HG03378 (cell line): ENCODE measurements around the gene LRRC46.

Source experiments
- ATAC-seq: cut with Tn5 transposase; IDR thresholded peaks from one replicate; pipeline ENCODE4 v1.9.1; 2021; ENCODE audit warnings: mild to moderate bottlenecking, moderate library complexity; ENCODE audit not compliant: unreplicated experiment

Gene LRRC46

GRCh38 chr17:47831003-47831933 lies at the start of gene LRRC46, which contains the start of gene MRPL10:
LRRC46 (plus strand) TSS chr17:47831670; CDS start chr17:47831990, 320 bp downstream.
MRPL10 (minus strand) TSS chr17:47831541; CDS start chr17:47831511, 30 bp downstream.
- peak; percentile 81 for ATAC-seq

GRCh38 chr17:47785538-47786123 lies 45.8 kb upstream of the LRRC46 start:
- ATAC-seq: no peak

GRCh38 chr17:47789611-47790561 lies 41.6 kb upstream of the LRRC46 start:
- ATAC-seq: no peak

- no peak for ATAC-seq
Observed at GRCh38 chr17:47791025-47791424, 40.4 kb upstream of the LRRC46 start.

- ATAC-seq: no peak
Observed at GRCh38 chr17:47792457-47792856, 39.0 kb upstream of the LRRC46 start.

GRCh38 chr17:47792979-47793378 lies 38.5 kb upstream of the LRRC46 start:
- ATAC-seq: no peak

- no peak for ATAC-seq
Observed at GRCh38 chr17:47797797-47798196, 33.7 kb upstream of the LRRC46 start.

GRCh38 chr17:47800686-47801085 lies 30.8 kb upstream of the LRRC46 start:
- no peak for ATAC-seq

GRCh38 chr17:47801176-47801765 lies 30.2 kb upstream of the LRRC46 start:
- ATAC-seq: no peak

GRCh38 chr17:47801906-47802305 lies 29.6 kb upstream of the LRRC46 start:
- ATAC-seq: no peak

- ATAC-seq: no peak
Observed at GRCh38 chr17:47802341-47803022, 29.0 kb upstream of the LRRC46 start.

- no peak for ATAC-seq
Observed at GRCh38 chr17:47803201-47803600, 28.3 kb upstream of the LRRC46 start.

GRCh38 chr17:47803751-47804150 lies 27.7 kb upstream of the LRRC46 start:
- ATAC-seq: no peak

GRCh38 chr17:47804461-47804860 lies 27.0 kb upstream of the LRRC46 start:
- no peak for ATAC-seq

- no peak for ATAC-seq
Observed at GRCh38 chr17:47806026-47806912, 25.2 kb upstream of the LRRC46 start.

- ATAC-seq: no peak
Observed at GRCh38 chr17:47806913-47807255, 24.6 kb upstream of the LRRC46 start.

GRCh38 chr17:47807421-47807820 lies 24.0 kb upstream of the LRRC46 start:
- no peak for ATAC-seq

GRCh38 chr17:47808036-47808829 lies 23.2 kb upstream of the LRRC46 start:
- ATAC-seq: no peak
